ENCODE data around the gene INPP5D. TPM values are rescaled to one million over a fixed set of nuclear protein-coding genes. Genes with fewer than 3 reads are reported as not detected.
"Not testable (repeated sequence)": the region's sequence is repeated elsewhere in the genome, so short reads cannot be mapped to it uniquely, and the experiment has no call there.

INPP5D gene
- total RNA-seq, 2 donors from 2014 or later: 0.66 to 3.0 TPM

- no peak for TF ChIP-seq CTCF (conservative IDR thresholded peaks at IDR 0.05)
- Histone ChIP-seq H3K9ac (ENCODE audit: extremely low read depth, low read length, poor library complexity, severe bottlenecking) (no peak overlapping the region), H3K4me1 (ENCODE audit: control insufficient read depth, insufficient read depth, low read length) (peaks cover 4% of the 10 kb centered on the region), H3K9me3 (ENCODE audit: control insufficient read depth, low read length) (no peaks in the 10 kb centered on the region), H3K4me3 (ENCODE audit: low read length) (no peak overlapping the region), H3K27me3 (ENCODE audit: control insufficient read depth, insufficient read depth, low read length, poor library complexity, severe bottlenecking) (no peaks in the 10 kb centered on the region), H3K27ac (ENCODE audit: low read depth, low read length) (no peak overlapping the region), H3K36me3 (ENCODE audit: control insufficient read depth, insufficient read depth, low read length) (no peaks in the 10 kb centered on the region)
- Mint-ChIP-seq H3K9me3 (no peaks in the 10 kb centered on the region), H3K27me3 (ENCODE audit: insufficient read depth) (no peaks in the 10 kb centered on the region), H3K4me3 (no peak overlapping the region), H3K4me1 (no peaks in the 10 kb centered on the region), H3K36me3 (ENCODE audit: low read depth) (no peaks in the 10 kb centered on the region), H3K27ac (no peak overlapping the region)
- peak; percentile 40 for DNase-seq
- 91 to 92% methylated on average over 12 to 16 of the region's 16 CpGs for WGBS, 2 experiments (ENCODE audit: insufficient coverage in 1 of 2, insufficient read length in 1 of 2)
Measured at GRCh38 chr2:233064530-233065199, 4.5 kb downstream of the INPP5D start.

- H3K9me3 ChIP-seq (ENCODE audit: control insufficient read depth, low read length); H3K36me3 Mint-ChIP-seq (ENCODE audit: low read depth); H3K4me3 ChIP-seq (ENCODE audit: low read length); H3K27me3 Mint-ChIP-seq (ENCODE audit: insufficient read depth); H3K27ac ChIP-seq (ENCODE audit: low read depth, low read length); H3K27ac Mint-ChIP-seq; H3K36me3 ChIP-seq (ENCODE audit: control insufficient read depth, insufficient read depth, low read length); H3K4me3 Mint-ChIP-seq; H3K9ac ChIP-seq (ENCODE audit: extremely low read depth, low read length, poor library complexity, severe bottlenecking); H3K9me3 Mint-ChIP-seq; H3K27me3 ChIP-seq (ENCODE audit: control insufficient read depth, insufficient read depth, low read length, poor library complexity, severe bottlenecking); H3K4me1 ChIP-seq (ENCODE audit: control insufficient read depth, insufficient read depth, low read length); H3K4me1 Mint-ChIP-seq: not testable (repeated sequence)
- 94 to 97% methylated on average over 2 to 4 of the region's 4 CpGs for WGBS, 2 experiments (ENCODE audit: insufficient coverage in 1 of 2, insufficient read length in 1 of 2)
- peak; percentile 6 for DNase-seq
Measured at GRCh38 chr2:233065200-233065589, 5.1 kb downstream of the INPP5D start.

GRCh38 chr2:233065954-233066470, 5.9 kb downstream of the INPP5D start:
- Mint-ChIP-seq H3K36me3 (ENCODE audit: low read depth) (no peaks in the 10 kb centered on the region), H3K9me3 (peaks cover 5% of the 10 kb centered on the region), H3K27me3 (ENCODE audit: insufficient read depth) (no peaks in the 10 kb centered on the region), H3K4me3 (no peak overlapping the region), H3K4me1 (no peaks in the 10 kb centered on the region), H3K27ac (no peak overlapping the region)
- peak; percentile 10 for DNase-seq
- no peaks in the 10 kb centered on the region for H3K36me3 ChIP-seq (ENCODE audit: control insufficient read depth, insufficient read depth, low read length)
- no peak overlapping the region for H3K27ac ChIP-seq (ENCODE audit: low read depth, low read length)
- H3K9ac ChIP-seq (ENCODE audit: extremely low read depth, low read length, poor library complexity, severe bottlenecking): no peak overlapping the region
- WGBS, 2 experiments (ENCODE audit: insufficient coverage in 1 of 2, insufficient read length in 1 of 2): 92 to 93% methylated on average over 8 to 9 of the region's 9 CpGs
- TF ChIP-seq CTCF (conservative IDR thresholded peaks at IDR 0.05): no peak
- H3K4me3 ChIP-seq (ENCODE audit: low read length): no peak overlapping the region
- no peaks in the 10 kb centered on the region for H3K9me3 ChIP-seq (ENCODE audit: control insufficient read depth, low read length)
- H3K27me3 ChIP-seq (ENCODE audit: control insufficient read depth, insufficient read depth, low read length, poor library complexity, severe bottlenecking): no peaks in the 10 kb centered on the region
- peaks cover 3% of the 10 kb centered on the region for H3K4me1 ChIP-seq (ENCODE audit: control insufficient read depth, insufficient read depth, low read length)
